B cell (primary cell): ENCODE measurements around the gene CEP250.

Experiments
- CTCF ChIP-seq: fragments of 200-600 bp; IDR thresholded peaks from one replicate; pipeline ENCODE4 v1.8.0; 2022; ENCODE audit warnings: antibody characterized with exemption, mild to moderate bottlenecking
- EZH2 ChIP-seq: IDR thresholded peaks from 2 replicates; pipeline ENCODE4 v1.6.1; 2012; ENCODE audit warnings: borderline replicate concordance, low read depth, mild to moderate bottlenecking, moderate library complexity, low read length; ENCODE audit not compliant: insufficient read depth, poor library complexity, severe bottlenecking

DNA sequence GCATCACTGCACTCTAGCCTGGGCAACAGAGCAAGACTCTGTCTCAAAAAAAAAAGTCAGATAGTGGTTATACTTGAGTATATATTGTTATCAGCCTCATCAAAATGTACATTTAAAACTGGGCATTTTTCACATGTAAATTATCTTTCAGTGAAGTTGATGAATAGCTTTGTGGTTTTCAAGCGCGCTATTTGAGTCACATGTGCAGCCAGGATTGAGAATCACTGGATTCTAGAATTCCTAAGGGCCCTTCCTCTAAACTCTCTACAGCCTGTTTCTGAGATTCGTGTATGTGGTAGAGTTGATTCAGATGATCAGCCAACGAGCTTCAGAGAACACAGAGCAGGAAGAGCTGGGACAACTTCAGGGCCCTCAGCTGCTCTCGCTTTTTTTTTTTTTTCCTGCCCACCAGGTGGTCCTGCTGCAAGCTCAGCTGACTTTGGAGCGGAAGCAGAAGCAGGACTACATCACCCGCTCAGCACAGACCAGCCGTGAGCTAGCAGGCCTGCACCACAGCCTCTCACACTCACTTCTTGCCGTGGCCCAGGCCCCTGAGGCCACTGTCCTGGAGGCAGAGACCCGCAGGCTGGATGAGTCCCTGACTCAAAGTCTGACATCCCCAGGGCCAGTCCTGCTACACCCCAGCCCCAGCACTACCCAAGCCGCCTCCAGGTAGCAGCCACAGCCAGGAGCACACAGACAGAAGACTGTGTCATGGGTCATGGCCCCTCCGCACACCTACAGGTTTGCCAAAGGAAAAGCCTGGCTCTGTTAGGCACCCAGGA is 55.7 kb downstream of the CEP250 start:
- TF ChIP-seq CTCF = no peak
- no peak for TF ChIP-seq EZH2
